WTC11 (cell line): ENCODE data around the gene RND3. TPM values are rescaled to one million over a fixed set of nuclear protein-coding genes. Genes with fewer than 3 reads are reported as not detected.

Experiments
- ATAC-seq: fragments of 200-7000 bp; cut with Tn5 transposase; 2 replicates; pipeline ENCODE4 v1.10.0; 2021; ENCODE audit warnings: mild to moderate bottlenecking, moderate library complexity
- CTCF ChIA-PET: fragments of 300-600 bp; sonication (Branson Sonifier 250); formaldehyde crosslinking; loops from one replicate; lab custom pipeline; 2021; ENCODE audit warnings: antibody characterized with exemption; lab: Charles Lee
- POLR2A ChIA-PET: fragments of 350-600 bp; sonication (Branson Sonifier 250); formaldehyde crosslinking; loops from one replicate; lab custom pipeline; 2021; ENCODE audit warnings: antibody characterized with exemption; lab: Charles Lee
- DNase-seq: peaks from one replicate; pipeline ENCODE4 v3.0.0; 2021; ENCODE audit warnings: low spot score
- H3K27ac Mint-ChIP-seq: 2 replicates; pipeline ENCODE4 v1.8.0; 2021; ENCODE audit warnings: mixed read lengths
- H3K27me3 Mint-ChIP-seq: 2 replicates; pipeline ENCODE4 v1.8.0; 2021; ENCODE audit warnings: low read depth, mild to moderate bottlenecking, moderate library complexity, mixed read lengths
- H3K36me3 Mint-ChIP-seq: 2 replicates; pipeline ENCODE4 v1.8.0; 2021; ENCODE audit warnings: mixed read lengths
- H3K4me1 Mint-ChIP-seq: 2 replicates; pipeline ENCODE4 v1.8.0; 2022; ENCODE audit warnings: mixed read lengths
- H3K4me3 Mint-ChIP-seq: 2 replicates; pipeline ENCODE4 v1.8.0; 2021; ENCODE audit warnings: mild to moderate bottlenecking, moderate library complexity, mixed read lengths
- H3K9me3 Mint-ChIP-seq: 2 replicates; pipeline ENCODE4 v1.8.0; 2021; ENCODE audit warnings: mixed read lengths
- AFF4 ChIP-seq: sonication (generic); formaldehyde crosslinking; IDR thresholded peaks from 2 replicates; pipeline ENCODE4 v1.8.1; 2023; ENCODE audit warnings: mild to moderate bottlenecking, missing genetic modification reagents, borderline replicate concordance
- AR ChIP-seq: fragments of 250-450 bp; sonication (Bioruptor Pico); IDR thresholded peaks from 2 replicates; pipeline ENCODE4 v1.9.0; 2021; ENCODE audit warnings: mild to moderate bottlenecking
- ETV6 ChIP-seq: sonication (generic); formaldehyde crosslinking; IDR thresholded peaks from 2 replicates; pipeline ENCODE4 v1.8.1; 2022; ENCODE audit warnings: mild to moderate bottlenecking, missing genetic modification reagents
- PREB ChIP-seq: sonication (generic); formaldehyde crosslinking; IDR thresholded peaks from 2 replicates; pipeline ENCODE4 v1.8.1; 2022; ENCODE audit warnings: mild to moderate bottlenecking, missing genetic modification reagents, moderate library complexity, borderline replicate concordance
- SMAD3 ChIP-seq: sonication (generic); formaldehyde crosslinking; IDR thresholded peaks from 2 replicates; pipeline ENCODE4 v1.8.0; 2022; ENCODE audit warnings: missing genetic modification reagents, mild to moderate bottlenecking, borderline replicate concordance
- SOX15 ChIP-seq: fragments of 250-450 bp; sonication (Bioruptor Pico); IDR thresholded peaks from 2 replicates; pipeline ENCODE4 v1.9.0; 2021; ENCODE audit warnings: mild to moderate bottlenecking
- ZBTB21 ChIP-seq: sonication (generic); formaldehyde crosslinking; IDR thresholded peaks from 2 replicates; pipeline ENCODE4 v1.8.1; 2023; ENCODE audit warnings: mild to moderate bottlenecking, missing genetic modification reagents, borderline replicate concordance
- ZBTB43 ChIP-seq: sonication (generic); formaldehyde crosslinking; IDR thresholded peaks from 2 replicates; pipeline ENCODE4 v1.8.1; 2023; ENCODE audit warnings: mild to moderate bottlenecking, missing genetic modification reagents
- total RNA-seq: library from RNA; stranded (reverse); gene quantifications from 3 replicates; pipeline ENCODE4 v1.2.3, GENCODE V29; 2021
- TF ChIP-seq, protein P1 (sequence below): sonication (generic); formaldehyde crosslinking; IDR thresholded peaks from 2 replicates; pipeline ENCODE4 v1.8.1; 2022; ENCODE audit warnings: low read depth, missing genetic modification reagents, borderline replicate concordance
- TF ChIP-seq, protein P2 (sequence below): sonication (generic); formaldehyde crosslinking; IDR thresholded peaks from 2 replicates; pipeline ENCODE4 v1.8.1; 2022; ENCODE audit warnings: missing genetic modification reagents, borderline replicate concordance
- TF ChIP-seq, protein P3 (sequence below): fragments of 250-450 bp; sonication (Bioruptor Pico); IDR thresholded peaks from 2 replicates; pipeline ENCODE4 v1.8.0; 2021; ENCODE audit warnings: mild to moderate bottlenecking

Gene RND3
- total RNA-seq, 1 experiment from 2014 or later: 64.4 TPM

DNA sequence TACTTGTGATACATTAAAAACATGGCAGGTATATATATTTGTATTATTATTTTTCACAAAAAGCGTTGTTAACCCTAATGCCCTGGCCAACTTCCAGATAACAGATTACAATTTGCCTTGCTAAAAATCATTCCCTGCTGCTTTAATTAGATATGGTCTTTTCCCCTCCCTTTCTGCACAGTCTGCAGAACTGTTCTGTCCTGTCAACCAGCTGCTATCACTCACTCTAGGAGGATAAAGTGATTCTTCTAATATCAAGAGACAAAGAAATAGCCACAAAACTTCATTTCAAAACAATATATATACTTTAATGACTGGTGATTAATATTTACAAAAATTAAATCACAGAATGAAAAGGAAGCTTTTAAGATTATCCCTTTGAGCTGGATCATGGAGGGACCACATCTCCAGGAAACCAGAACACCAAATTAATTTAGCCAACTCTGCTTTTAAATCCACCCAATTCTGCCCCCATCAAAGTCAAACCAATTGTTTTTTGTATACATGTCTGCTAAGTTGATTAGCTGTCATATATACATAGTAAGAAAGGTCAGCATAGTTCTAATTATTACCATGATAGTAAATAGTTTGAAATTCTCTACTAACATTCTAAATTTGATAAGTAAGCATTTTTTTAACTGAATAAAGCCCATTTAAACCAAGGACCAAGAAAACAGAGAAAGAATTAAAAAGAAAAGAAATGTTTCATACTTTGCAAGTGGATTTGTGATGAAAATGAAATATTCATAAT is 55.7 kb downstream of the RND3 start:
- H3K4me3 Mint-ChIP-seq: no peak overlapping the region
- H3K4me1 Mint-ChIP-seq: peaks cover 23% of the 10 kb centered on the region
- ChIA-PET POLR2A (no interaction called here), CTCF (no interaction called here)
- peaks cover 29% of the 10 kb centered on the region for H3K9me3 Mint-ChIP-seq
- no peak overlapping the region for H3K27ac Mint-ChIP-seq
- ATAC-seq (no peak), DNase-seq (no peak)
- TF ChIP-seq SOX15 (CRISPR knock-in tag): no peak
- TF ChIP-seq, protein P1, sequence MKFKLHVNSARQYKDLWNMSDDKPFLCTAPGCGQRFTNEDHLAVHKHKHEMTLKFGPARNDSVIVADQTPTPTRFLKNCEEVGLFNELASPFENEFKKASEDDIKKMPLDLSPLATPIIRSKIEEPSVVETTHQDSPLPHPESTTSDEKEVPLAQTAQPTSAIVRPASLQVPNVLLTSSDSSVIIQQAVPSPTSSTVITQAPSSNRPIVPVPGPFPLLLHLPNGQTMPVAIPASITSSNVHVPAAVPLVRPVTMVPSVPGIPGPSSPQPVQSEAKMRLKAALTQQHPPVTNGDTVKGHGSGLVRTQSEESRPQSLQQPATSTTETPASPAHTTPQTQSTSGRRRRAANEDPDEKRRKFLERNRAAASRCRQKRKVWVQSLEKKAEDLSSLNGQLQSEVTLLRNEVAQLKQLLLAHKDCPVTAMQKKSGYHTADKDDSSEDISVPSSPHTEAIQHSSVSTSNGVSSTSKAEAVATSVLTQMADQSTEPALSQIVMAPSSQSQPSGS (CRISPR knock-in tag): no peak
- TF ChIP-seq AR (CRISPR knock-in tag): no peak
- TF ChIP-seq, protein P2, sequence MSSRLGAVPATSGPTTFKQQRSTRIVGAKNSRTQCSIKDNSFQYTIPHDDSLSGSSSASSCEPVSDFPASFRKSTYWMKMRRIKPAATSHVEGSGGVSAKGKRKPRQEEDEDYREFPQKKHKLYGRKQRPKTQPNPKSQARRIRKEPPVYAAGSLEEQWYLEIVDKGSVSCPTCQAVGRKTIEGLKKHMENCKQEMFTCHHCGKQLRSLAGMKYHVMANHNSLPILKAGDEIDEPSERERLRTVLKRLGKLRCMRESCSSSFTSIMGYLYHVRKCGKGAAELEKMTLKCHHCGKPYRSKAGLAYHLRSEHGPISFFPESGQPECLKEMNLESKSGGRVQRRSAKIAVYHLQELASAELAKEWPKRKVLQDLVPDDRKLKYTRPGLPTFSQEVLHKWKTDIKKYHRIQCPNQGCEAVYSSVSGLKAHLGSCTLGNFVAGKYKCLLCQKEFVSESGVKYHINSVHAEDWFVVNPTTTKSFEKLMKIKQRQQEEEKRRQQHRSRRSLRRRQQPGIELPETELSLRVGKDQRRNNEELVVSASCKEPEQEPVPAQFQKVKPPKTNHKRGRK (CRISPR knock-in tag): no peak
- no peaks in the 10 kb centered on the region for H3K27me3 Mint-ChIP-seq
- peaks cover 24% of the 10 kb centered on the region for H3K36me3 Mint-ChIP-seq

DNA sequence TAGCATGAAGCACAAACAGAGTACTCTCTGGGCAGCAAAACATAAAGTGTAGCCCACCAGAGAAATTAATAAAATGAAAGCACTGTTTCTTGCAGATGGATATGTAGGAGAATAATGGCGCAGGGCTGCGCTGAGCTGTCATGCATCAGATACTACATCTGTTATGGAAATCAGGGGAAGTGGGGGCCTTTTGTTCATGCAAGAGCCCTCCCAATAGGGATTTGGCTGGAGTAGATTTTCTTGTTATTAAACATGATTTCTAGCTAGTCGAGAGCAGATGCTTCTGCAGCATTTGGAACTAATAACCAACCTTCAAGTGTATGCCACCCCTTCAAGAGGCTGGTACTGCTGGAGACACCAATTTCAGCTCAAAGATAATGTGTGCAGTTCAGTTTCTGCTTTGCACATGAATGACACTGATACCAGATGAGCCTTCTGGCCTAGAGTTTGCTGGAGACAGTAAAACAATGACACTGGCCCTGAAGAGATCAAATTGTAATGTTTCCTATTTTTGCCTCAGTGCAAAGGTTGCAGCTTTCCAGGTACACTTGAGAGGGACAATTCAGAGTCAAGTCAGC is 58.0 kb downstream of the RND3 start:
- ATAC-seq (no peak), DNase-seq (no peak)
- H3K4me3 Mint-ChIP-seq: no peak overlapping the region
- no peaks in the 10 kb centered on the region for H3K27me3 Mint-ChIP-seq
- no peak overlapping the region for H3K27ac Mint-ChIP-seq
- H3K4me1 Mint-ChIP-seq: peaks cover 45% of the 10 kb centered on the region
- ChIA-PET POLR2A (no interaction called here), CTCF (interaction anchor here (0.5 kb wide), 1 partner anchor 9 kb away, joined by 3 read pairs; no protein-coding TSS in a partner anchor)
- peaks cover 7% of the 10 kb centered on the region; the same call in 1 of the 2 replicates for H3K9me3 Mint-ChIP-seq
- H3K36me3 Mint-ChIP-seq: 0 out of 2 replicates have a peak, but pooled peaks cover 3% of the 10 kb centered on the region
- TF ChIP-seq ZBTB21 (CRISPR knock-in tag) (no peak), ETV6 (0 out of 2 replicates have a peak, but pooled peaks have one; percentile 20)
- TF ChIP-seq, protein P3, sequence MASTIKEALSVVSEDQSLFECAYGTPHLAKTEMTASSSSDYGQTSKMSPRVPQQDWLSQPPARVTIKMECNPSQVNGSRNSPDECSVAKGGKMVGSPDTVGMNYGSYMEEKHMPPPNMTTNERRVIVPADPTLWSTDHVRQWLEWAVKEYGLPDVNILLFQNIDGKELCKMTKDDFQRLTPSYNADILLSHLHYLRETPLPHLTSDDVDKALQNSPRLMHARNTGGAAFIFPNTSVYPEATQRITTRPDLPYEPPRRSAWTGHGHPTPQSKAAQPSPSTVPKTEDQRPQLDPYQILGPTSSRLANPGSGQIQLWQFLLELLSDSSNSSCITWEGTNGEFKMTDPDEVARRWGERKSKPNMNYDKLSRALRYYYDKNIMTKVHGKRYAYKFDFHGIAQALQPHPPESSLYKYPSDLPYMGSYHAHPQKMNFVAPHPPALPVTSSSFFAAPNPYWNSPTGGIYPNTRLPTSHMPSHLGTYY (CRISPR knock-in tag): no peak

DNA sequence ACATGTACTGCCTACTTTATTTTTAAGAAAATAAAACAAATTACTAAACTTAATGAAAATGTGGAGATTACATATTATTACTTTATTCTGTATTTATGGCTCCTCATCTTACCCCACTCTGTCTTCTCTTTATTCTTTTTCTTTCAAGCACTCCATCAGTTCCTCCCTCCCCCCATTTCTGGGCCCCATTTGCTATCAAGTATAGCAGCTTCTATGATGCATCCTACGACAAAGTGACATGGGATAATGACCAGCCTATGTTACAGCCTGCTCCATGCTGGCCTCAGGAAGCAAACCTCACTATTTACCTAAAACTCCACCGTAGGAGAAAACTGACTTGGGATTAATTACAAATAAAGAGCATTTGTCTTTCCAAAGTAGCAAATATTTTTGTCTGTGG is 58.8 kb downstream of the RND3 start:
- no peak for TF ChIP-seq SMAD3 (CRISPR knock-in tag)
- no peak for TF ChIP-seq ETV6
- no peak for TF ChIP-seq PREB (CRISPR knock-in tag)
- TF ChIP-seq AFF4 (CRISPR knock-in tag): no peak
- TF ChIP-seq ZBTB43 (CRISPR knock-in tag): no peak
- Mint-ChIP-seq H3K36me3 (no peaks in the 10 kb centered on the region), H3K9me3 (peaks cover 3% of the 10 kb centered on the region; the same call in 1 of the 2 replicates), H3K27me3 (no peaks in the 10 kb centered on the region), H3K4me3 (no peak overlapping the region), H3K4me1 (peaks cover 45% of the 10 kb centered on the region), H3K27ac (no peak overlapping the region)
- CTCF ChIA-PET: no interaction called here
- POLR2A ChIA-PET: no interaction called here
- DNase-seq (no peak), ATAC-seq (no peak)
